Peyer's patch (tissue), 4 donors: ENCODE data around the gene SUSD1.

ENCODE experiments used
- CTCF ChIP-seq, 6 experiments: fragments of 450-650 bp in 4 of 6; fragments of 200-600 bp in 2 of 6; sonication (generic) in 1 of 6; IDR thresholded peaks; one replicate each; pipeline ENCODE4 v1.5.1; 2017 to 2019; ENCODE audit warnings: antibody characterized with exemption in 6 of 6, mild to moderate bottlenecking in 3 of 6, moderate library complexity in 1 of 6
- POLR2A ChIP-seq, 2 donors: fragments of 450-650 bp; IDR thresholded peaks; one replicate each; pipeline ENCODE4 v1.5.1; 2017; ENCODE audit warnings: antibody characterized with exemption in 2 of 2, mild to moderate bottlenecking in 2 of 2, moderate library complexity in 2 of 2

GRCh38 chr9:112125951-112126388 lies 49.1 kb downstream of the SUSD1 start:
- TF ChIP-seq CTCF (IDR thresholded peaks at IDR 0.05) = no peak
- no peak for TF ChIP-seq POLR2A (IDR thresholded peaks at IDR 0.05)
